ENCODE data around the gene YDJC.
"Not testable (repeated sequence)": the region's sequence is repeated elsewhere in the genome, so short reads cannot be mapped to it uniquely, and the experiment has no call there.

YDJC gene

DNA sequence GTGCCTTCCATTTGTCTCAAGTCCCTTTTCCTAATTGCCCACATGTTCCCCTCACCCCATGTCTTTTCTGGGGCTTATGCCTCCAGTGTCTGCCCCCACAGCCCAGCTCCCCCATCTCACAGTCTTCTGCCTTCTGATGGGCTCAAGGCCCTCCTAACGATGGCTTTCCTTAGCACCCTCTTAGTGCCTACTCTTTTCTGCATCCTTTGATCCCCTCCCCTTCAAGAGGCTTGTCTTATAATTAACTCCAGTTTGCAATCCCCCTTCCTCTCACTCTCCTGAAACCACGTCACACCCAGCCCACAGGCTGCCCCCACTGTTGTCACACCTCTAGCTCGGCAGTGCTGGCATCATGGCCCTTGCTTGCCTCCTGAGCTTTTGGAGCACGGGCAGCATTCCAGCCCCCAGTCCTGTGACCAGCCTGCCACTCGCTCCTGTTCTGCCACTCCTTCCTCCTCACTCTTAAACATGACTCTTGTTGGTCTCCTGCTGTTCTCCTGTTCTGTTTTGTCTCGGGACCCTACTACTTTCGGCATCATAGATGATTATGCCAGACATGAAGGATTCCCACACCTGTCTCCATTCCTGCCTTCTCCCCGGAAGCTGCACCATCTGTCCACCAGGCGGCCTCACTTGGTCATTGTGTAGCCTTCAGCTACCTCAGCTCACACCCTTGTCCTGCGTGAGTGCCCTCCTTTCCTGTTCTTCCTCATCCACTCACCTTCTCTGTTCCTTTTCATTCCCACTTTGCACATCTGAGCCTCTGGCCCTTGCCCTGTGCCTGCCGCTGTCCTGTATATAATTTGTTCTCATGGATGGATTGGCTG is 36.2 kb downstream of the YDJC start:
- Histone ChIP-seq H3K4me1 (ENCODE audit: insufficient read depth, low read length) (no peaks in the 10 kb centered on the region), H3K36me3 (ENCODE audit: insufficient read depth, low read length) (peaks cover 9% of the 10 kb centered on the region), H3K9ac (ENCODE audit: low read depth, low read length) (no peak overlapping the region), H3K9me3 (ENCODE audit: control insufficient read depth, insufficient read depth, low read length) (no peaks in the 10 kb centered on the region)

GRCh38 chr22:21592422-21592821 is 37.4 kb downstream of the YDJC start:
- Histone ChIP-seq H3K4me1 (ENCODE audit: insufficient read depth, low read length) (0 out of 2 replicates have a peak, but pooled peaks cover 7% of the 10 kb centered on the region), H3K9me3 (ENCODE audit: control insufficient read depth, insufficient read depth, low read length) (no peaks in the 10 kb centered on the region), H3K36me3 (ENCODE audit: insufficient read depth, low read length) (peaks cover 9% of the 10 kb centered on the region), H3K9ac (ENCODE audit: low read depth, low read length) (no peak overlapping the region)

DNA sequence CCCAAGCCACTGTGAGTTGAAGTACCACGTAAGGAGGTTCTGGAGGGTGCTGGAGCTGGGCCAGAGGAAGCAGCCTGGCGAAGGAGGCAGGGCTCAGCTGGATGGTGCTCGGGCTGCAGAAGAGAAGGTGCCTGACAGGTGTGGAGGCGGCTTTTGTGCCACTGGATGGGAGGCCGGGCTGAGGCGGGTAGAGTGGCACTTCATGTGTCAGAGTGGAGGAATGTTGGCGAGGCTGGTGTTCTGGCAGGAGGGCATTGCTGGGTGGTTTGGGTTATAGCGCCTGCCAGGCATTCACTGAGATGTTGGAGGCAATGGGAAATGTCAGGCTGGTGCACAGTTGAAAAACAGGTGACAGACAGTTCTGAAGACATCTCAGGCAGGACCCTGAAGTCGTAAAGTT is 38.1 kb downstream of the YDJC start:
- no peak overlapping the region for H3K9ac ChIP-seq (ENCODE audit: low read depth, low read length)
- H3K4me1 ChIP-seq (ENCODE audit: insufficient read depth, low read length) = 0 out of 2 replicates have a peak, but pooled peaks cover 7% of the 10 kb centered on the region
- H3K36me3 ChIP-seq (ENCODE audit: insufficient read depth, low read length) = peaks cover 9% of the 10 kb centered on the region
- H3K9me3 ChIP-seq (ENCODE audit: control insufficient read depth, insufficient read depth, low read length) = no peaks in the 10 kb centered on the region

GRCh38 chr22:21590809-21591641 is 38.8 kb downstream of the YDJC start:
- Histone ChIP-seq H3K36me3 (ENCODE audit: insufficient read depth, low read length) (peaks cover 9% of the 10 kb centered on the region), H3K9ac (ENCODE audit: low read depth, low read length) (no peak overlapping the region), H3K4me1 (ENCODE audit: insufficient read depth, low read length) (0 out of 2 replicates have a peak, but pooled peaks cover 7% of the 10 kb centered on the region), H3K9me3 (ENCODE audit: control insufficient read depth, insufficient read depth, low read length) (no peaks in the 10 kb centered on the region)

DNA sequence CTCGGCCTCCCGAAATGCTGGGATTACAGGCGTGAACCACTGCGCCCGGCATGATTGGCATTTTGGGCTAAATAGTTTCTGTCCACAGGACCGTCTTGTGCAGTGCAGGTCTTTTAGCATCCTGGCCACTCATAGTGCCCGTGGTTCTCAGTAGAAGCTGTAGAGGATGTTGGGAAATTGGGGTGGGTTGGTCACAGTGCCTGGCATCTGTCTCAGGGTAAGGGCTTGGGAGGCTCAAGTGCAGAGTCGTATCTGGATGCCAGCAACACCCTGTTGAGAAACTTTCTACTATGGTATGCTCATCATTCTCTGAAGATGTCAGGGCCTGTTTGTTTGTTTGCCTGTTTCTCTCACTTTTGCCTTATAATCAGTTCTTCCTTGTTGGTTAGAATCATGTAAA is 40.4 kb downstream of the YDJC start:
- Histone ChIP-seq H3K4me1 (ENCODE audit: insufficient read depth, low read length) (0 out of 2 replicates have a peak, but pooled peaks cover 7% of the 10 kb centered on the region), H3K9me3 (ENCODE audit: control insufficient read depth, insufficient read depth, low read length) (no peaks in the 10 kb centered on the region), H3K36me3 (ENCODE audit: insufficient read depth, low read length) (peaks cover 9% of the 10 kb centered on the region), H3K9ac (ENCODE audit: low read depth, low read length) (no peak overlapping the region)

- no peaks in the 10 kb centered on the region for H3K9me3 ChIP-seq (ENCODE audit: control insufficient read depth, insufficient read depth, low read length)
- H3K36me3 ChIP-seq (ENCODE audit: insufficient read depth, low read length) = peaks cover 2% of the 10 kb centered on the region; the same call in 1 of the 2 replicates
- H3K9ac ChIP-seq (ENCODE audit: low read depth, low read length) = no peak overlapping the region
- H3K4me1 ChIP-seq (ENCODE audit: insufficient read depth, low read length) = 0 out of 2 replicates have a peak, but pooled peaks cover 7% of the 10 kb centered on the region
Measured at GRCh38 chr22:21587803-21588611, 41.8 kb downstream of the YDJC start.

DNA sequence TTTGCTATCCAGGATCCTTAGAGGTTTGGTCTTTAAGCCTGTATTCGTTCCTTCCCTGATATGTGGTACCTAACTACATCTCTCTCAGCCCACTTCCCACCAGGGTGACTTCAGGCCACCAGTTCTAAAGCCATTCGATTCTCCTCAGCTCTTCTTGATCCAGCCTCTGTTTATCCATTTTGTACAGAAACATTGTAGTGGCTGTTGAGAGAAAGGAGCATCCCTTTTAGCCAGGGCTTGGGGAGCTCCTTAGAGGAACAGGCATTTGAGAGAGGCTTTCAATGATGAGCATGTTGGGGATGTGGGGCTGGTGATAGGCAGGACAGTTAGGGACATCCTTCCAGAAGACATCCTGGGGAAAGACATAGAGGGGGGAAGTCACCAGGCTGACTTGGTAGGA is 44.4 kb downstream of the YDJC start:
- Histone ChIP-seq H3K36me3 (ENCODE audit: insufficient read depth, low read length) (no peaks in the 10 kb centered on the region), H3K9ac (ENCODE audit: low read depth, low read length) (no peak overlapping the region), H3K9me3 (ENCODE audit: control insufficient read depth, insufficient read depth, low read length) (no peaks in the 10 kb centered on the region), H3K4me1 (ENCODE audit: insufficient read depth, low read length) (0 out of 2 replicates have a peak, but pooled peaks cover 7% of the 10 kb centered on the region)

DNA sequence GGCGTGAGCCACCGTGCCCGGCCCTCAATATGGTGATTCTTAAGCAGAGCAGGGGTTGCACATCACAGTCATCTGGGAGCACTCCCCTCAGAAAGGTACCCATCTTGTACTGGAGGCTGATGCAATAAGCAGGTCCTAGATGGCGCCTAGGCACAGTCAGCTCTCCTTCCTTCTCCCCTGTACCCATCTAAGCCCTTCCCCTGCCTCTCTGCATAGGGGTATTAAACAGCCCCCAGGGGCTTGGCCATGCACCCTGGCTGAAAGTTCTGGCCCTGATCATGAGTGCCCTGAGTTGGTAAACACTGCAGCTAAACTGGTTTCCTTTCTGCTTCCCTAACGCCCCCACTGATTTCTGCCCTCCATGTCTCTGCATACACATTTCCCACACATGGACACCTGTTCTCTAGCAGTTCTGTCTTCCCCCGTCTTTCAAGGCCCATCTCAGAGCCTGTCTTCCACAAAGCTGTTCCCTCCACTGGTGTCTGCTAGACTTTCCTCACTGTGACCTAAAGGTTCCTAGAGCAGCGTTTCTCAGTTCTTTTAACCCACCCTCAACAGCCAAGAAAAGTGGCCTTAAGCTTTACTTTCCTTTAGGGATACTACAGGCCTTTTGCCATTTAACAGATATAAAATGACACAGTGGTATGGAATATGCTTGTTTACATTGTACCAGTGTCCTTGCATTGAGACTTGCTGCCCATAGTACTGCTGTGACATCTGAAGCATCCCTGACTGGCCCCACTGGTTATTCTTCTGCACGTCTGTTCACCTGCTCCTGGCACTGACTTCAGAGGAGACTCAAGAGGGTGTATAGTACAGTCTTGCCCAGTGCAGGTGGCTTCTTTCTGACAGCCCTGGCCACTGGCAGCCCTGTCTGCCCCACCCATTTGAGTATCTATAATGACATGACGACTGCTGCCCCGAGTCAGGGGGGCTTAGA is 46.8 kb downstream of the YDJC start:
- Histone ChIP-seq H3K9me3 (ENCODE audit: control insufficient read depth, insufficient read depth, low read length) (no peaks in the 10 kb centered on the region), H3K4me1 (ENCODE audit: insufficient read depth, low read length) (0 out of 2 replicates have a peak, but pooled peaks cover 6% of the 10 kb centered on the region), H3K9ac (ENCODE audit: low read depth, low read length) (no peak overlapping the region), H3K36me3 (ENCODE audit: insufficient read depth, low read length) (no peaks in the 10 kb centered on the region)

DNA sequence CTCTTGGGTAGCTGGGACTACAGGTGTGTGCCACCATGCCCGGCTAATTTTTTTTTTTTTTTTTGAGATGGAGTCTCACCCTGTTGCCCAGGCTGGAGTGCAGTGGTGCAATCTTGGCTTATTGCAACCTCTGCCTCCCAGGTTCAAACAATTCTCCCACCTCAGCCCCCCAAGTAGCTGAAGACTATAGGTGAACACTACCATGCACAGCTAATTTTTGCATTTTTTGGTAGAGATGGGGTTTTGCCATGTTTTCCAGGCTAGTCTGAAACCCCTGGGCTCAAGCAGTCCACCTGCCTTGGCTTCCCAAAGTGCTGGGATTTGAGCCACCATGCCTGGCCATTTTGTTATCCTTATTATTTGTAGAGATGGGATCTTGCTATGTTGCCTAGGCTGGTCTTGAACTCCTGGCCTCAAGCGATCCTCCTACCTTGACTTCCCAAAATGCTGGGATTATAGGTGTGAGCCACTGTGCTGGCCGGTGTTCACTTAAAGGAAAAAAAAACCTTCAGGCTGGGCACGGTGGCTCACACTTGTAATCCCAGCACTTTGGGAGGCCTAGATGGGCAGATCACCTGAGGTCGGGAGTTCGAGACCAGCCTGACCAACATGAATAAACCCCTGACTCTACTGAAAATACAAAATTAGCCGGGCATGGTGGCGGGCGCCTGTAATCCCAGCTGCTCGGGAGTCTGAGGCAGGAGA is 48.7 kb downstream of the YDJC start:
- H3K36me3 ChIP-seq (ENCODE audit: insufficient read depth, low read length); H3K9ac ChIP-seq (ENCODE audit: low read depth, low read length); H3K9me3 ChIP-seq (ENCODE audit: control insufficient read depth, insufficient read depth, low read length): not testable (repeated sequence)

DNA sequence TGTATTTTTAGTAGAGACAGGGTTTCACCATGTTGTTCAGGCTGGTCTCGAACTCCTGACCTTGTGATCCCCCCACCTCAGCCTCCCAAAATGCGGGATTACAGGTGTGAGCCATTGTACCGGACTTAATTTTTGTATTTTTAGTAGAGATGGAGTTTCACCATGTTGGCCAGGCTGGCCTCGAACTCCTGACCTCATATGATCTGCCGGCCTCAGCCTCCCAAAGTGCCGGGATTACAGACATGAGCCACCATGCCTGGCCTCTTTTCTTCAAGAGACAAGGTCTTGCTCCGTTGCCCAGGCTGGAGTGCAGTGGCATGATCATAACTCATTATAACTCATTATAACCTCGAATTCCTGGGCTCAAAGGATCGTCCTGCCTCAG is 49.2 kb downstream of the YDJC start:
- not testable (repeated sequence) for H3K36me3 ChIP-seq (ENCODE audit: insufficient read depth, low read length); H3K9ac ChIP-seq (ENCODE audit: low read depth, low read length); H3K4me1 ChIP-seq (ENCODE audit: insufficient read depth, low read length); H3K9me3 ChIP-seq (ENCODE audit: control insufficient read depth, insufficient read depth, low read length)

More for the DNA sequence above, 48.7 kb downstream of the YDJC start:
- not testable (repeated sequence) for H3K4me1 ChIP-seq (ENCODE audit: insufficient read depth, low read length)

- Histone ChIP-seq H3K4me1 (ENCODE audit: insufficient read depth, low read length) (no peaks in the 10 kb centered on the region), H3K9me3 (ENCODE audit: control insufficient read depth, insufficient read depth, low read length) (no peaks in the 10 kb centered on the region), H3K9ac (ENCODE audit: low read depth, low read length) (no peak overlapping the region), H3K36me3 (ENCODE audit: insufficient read depth, low read length) (no peaks in the 10 kb centered on the region)
Measured at GRCh38 chr22:21579474-21579851, 50.4 kb downstream of the YDJC start.

Measured in ES-I3 (cell line).